ENCODE results near the gene FGD6. TPM values are rescaled to one million over a fixed set of nuclear protein-coding genes. Genes with fewer than 3 reads are reported as not detected.

Gene FGD6
- total RNA-seq, 1 experiment from 2014 or later: 18.2 TPM

DNA sequence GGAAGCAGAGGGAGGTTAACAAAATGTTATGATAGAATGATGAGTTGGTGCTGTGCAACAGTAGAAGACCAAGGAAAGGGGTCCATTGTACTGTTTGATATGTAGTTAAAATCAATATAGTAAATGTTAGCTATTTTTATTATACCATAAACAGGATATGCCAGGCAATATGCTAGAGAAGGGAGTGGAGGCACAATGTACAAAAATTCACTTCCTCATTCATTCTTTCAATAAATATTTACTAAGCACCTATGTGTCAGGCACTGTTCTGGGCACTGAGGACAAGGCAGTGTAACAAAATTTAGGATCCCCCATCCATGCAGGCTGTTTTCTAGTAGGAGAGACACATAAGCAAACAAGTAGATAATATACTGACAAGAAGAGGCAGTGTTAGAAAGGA lies 25.0 kb downstream of the FGD6 start:
- Histone ChIP-seq H4K20me1 (ENCODE audit: insufficient read depth) (no peaks in the 10 kb centered on the region), H3K9ac (ENCODE audit: low read length) (no peak overlapping the region), H2AFZ (ENCODE audit: low read depth, low read length, poor library complexity, severe bottlenecking) (no peak overlapping the region), H3K9me3 (ENCODE audit: control insufficient read depth in 1 of 2, insufficient read depth in 1 of 2, low read depth in 1 of 2, low read length in 2 of 2) (no peaks in the 10 kb centered on the region), H3K9me2 (ENCODE audit: insufficient read depth) (no peaks in the 10 kb centered on the region), H3K36me3 (ENCODE audit: control insufficient read depth in 1 of 2, insufficient read depth in 2 of 2, low read length in 2 of 2) (no peaks in the 10 kb centered on the region), H3K79me2 (ENCODE audit: insufficient read depth, low read length) (peaks cover 14% of the 10 kb centered on the region), H3K27ac (ENCODE audit: low read depth, low read length) (no peak overlapping the region), H3K4me3 (replicated peaks in 1 of 2; ENCODE audit: low read depth in 1 of 2, low read length in 2 of 2) (no peak overlapping the region), H3K27me3 (ENCODE audit: insufficient read depth, low read length) (no peaks in the 10 kb centered on the region), H3K4me2 (ENCODE audit: low read length) (no peak overlapping the region), H3K4me1 (ENCODE audit: control insufficient read depth in 1 of 2, insufficient read depth in 2 of 2, low read length in 2 of 2) (peaks cover 5 to 19% of the 10 kb centered on the region in 2 experiments; a peak in 3 of 4 replicates)
- ChIA-PET CTCF (no interaction called here), POLR2A (no interaction called here), RAD21 (ENCODE audit: low non-redundant PET in 1 of 2, low total read pairs in 2 of 2, uncharacterized antibody in 2 of 2, unreplicated experiment in 2 of 2) (no interaction called here)
- ATAC-seq (no peak), DNase-seq (ENCODE audit: low read depth, low spot score) (no peak)
- intact Hi-C loops (cut with micrococcal nuclease): no loop called here
- TF ChIP-seq POLR2A (IDR thresholded peaks at IDR 0.05; ENCODE audit: borderline replicate concordance, extremely low read depth, insufficient read depth, insufficient read length) (no peak), TCF7L2 (IDR thresholded peaks at IDR 0.05; ENCODE audit: borderline replicate concordance, extremely low read depth, insufficient read depth, insufficient read length) (no peak), CBX3 (IDR thresholded peaks at IDR 0.05; ENCODE audit: low read depth) (no peak), POLR2AphosphoS5 (IDR thresholded peaks at IDR 0.05; ENCODE audit: low read depth, low read length) (no peak), EZH2 (IDR thresholded peaks at IDR 0.05) (no peak), SP1 (IDR thresholded peaks at IDR 0.05; ENCODE audit: low read depth) (no peak), ZBTB33 (IDR thresholded peaks at IDR 0.05; ENCODE audit: extremely low read depth, insufficient replicate concordance, low read length) (no peak), JUND (IDR thresholded peaks at IDR 0.05) (no peak), SRF (IDR thresholded peaks at IDR 0.05; ENCODE audit: low read depth) (no peak), CEBPB (IDR thresholded peaks at IDR 0.05; ENCODE audit: low read depth) (no peak), RAD21 (IDR thresholded peaks at IDR 0.05; ENCODE audit: low read depth) (no peak), FOSL1 (IDR thresholded peaks at IDR 0.05; ENCODE audit: low read depth) (no peak), EGR1 (IDR thresholded peaks at IDR 0.05; ENCODE audit: low read depth) (no peak), MAX (IDR thresholded peaks at IDR 0.05) (no peak), CTCF (IDR thresholded peaks at IDR 0.05 in 2 of 3, conservative IDR thresholded peaks at IDR 0.05 in 1 of 3; ENCODE audit: borderline replicate concordance in 1 of 3, insufficient read depth in 1 of 3, low read depth in 2 of 3, low read length in 2 of 3) (no peak), ELF1 (IDR thresholded peaks at IDR 0.05; ENCODE audit: borderline replicate concordance, low read depth) (no peak), SIN3A (IDR thresholded peaks at IDR 0.05; ENCODE audit: low read depth) (no peak)
- TF ChIP-seq, protein P1, sequence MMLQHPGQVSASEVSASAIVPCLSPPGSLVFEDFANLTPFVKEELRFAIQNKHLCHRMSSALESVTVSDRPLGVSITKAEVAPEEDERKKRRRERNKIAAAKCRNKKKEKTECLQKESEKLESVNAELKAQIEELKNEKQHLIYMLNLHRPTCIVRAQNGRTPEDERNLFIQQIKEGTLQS (IDR thresholded peaks at IDR 0.05): no peak
- TF ChIP-seq, protein P2, sequence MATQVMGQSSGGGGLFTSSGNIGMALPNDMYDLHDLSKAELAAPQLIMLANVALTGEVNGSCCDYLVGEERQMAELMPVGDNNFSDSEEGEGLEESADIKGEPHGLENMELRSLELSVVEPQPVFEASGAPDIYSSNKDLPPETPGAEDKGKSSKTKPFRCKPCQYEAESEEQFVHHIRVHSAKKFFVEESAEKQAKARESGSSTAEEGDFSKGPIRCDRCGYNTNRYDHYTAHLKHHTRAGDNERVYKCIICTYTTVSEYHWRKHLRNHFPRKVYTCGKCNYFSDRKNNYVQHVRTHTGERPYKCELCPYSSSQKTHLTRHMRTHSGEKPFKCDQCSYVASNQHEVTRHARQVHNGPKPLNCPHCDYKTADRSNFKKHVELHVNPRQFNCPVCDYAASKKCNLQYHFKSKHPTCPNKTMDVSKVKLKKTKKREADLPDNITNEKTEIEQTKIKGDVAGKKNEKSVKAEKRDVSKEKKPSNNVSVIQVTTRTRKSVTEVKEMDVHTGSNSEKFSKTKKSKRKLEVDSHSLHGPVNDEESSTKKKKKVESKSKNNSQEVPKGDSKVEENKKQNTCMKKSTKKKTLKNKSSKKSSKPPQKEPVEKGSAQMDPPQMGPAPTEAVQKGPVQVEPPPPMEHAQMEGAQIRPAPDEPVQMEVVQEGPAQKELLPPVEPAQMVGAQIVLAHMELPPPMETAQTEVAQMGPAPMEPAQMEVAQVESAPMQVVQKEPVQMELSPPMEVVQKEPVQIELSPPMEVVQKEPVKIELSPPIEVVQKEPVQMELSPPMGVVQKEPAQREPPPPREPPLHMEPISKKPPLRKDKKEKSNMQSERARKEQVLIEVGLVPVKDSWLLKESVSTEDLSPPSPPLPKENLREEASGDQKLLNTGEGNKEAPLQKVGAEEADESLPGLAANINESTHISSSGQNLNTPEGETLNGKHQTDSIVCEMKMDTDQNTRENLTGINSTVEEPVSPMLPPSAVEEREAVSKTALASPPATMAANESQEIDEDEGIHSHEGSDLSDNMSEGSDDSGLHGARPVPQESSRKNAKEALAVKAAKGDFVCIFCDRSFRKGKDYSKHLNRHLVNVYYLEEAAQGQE (IDR thresholded peaks at IDR 0.05; ENCODE audit: low read depth): no peak
- BruUV-seq (replicated peaks): no TSS peak
